Vagina (tissue), 2 donors: ENCODE results near the gene IL1RAPL2. TPM values are rescaled to one million over a fixed set of nuclear protein-coding genes. Genes with fewer than 3 reads are reported as not detected.

Source experiments
- DNase-seq, 2 donors: peaks; one replicate each; pipeline ENCODE4 v3.0.0-alpha.2; 2017; ENCODE audit errors: extremely low spot score in 2 of 2
- H3K27ac ChIP-seq: fragments of 200-600 bp; sonication (generic); one replicate; pipeline ENCODE4 v1.5.1; 2019
- H3K27me3 ChIP-seq: fragments of 200-600 bp; sonication (generic); one replicate; pipeline ENCODE4 v1.5.1; 2019
- H3K36me3 ChIP-seq, 2 donors: fragments of 200-600 bp; sonication (generic); one replicate each; pipeline ENCODE4 v1.5.1; 2017 to 2019
- H3K4me1 ChIP-seq: fragments of 200-600 bp; sonication (generic); one replicate; pipeline ENCODE4 v1.5.1; 2019
- H3K4me3 ChIP-seq, 2 donors: fragments of 200-600 bp; sonication (generic); 1 replicate in 1 of 2; 2 replicates in 1 of 2; pipeline ENCODE4 v1.5.1; 2016 to 2019
- H3K9me3 ChIP-seq: fragments of 200-600 bp; sonication (generic); one replicate; pipeline ENCODE4 v1.5.1; 2019
- POLR2A ChIP-seq, 2 donors: fragments of 450-650 bp; IDR thresholded peaks; one replicate each; pipeline ENCODE4 v1.6.1; 2017; ENCODE audit warnings: antibody characterized with exemption in 2 of 2, mild to moderate bottlenecking in 2 of 2, moderate library complexity in 2 of 2
- POLR2AphosphoS5 ChIP-seq, 2 donors: sonication (generic); formaldehyde crosslinking; IDR thresholded peaks; one replicate each; pipeline ENCODE4 v1.9.0; 2017; ENCODE audit warnings: antibody characterized with exemption in 2 of 2, mild to moderate bottlenecking in 2 of 2, low read depth in 1 of 2; ENCODE audit not compliant: insufficient read depth in 1 of 2
- intact Hi-C: fragments of 100-400 bp; cut with DNase I; formaldehyde crosslinking; loops from one replicate; pipeline ENCODE4 v1.15.1; 2023
- total RNA-seq: library from RNA; depleted of rRNA; stranded (reverse); fragments of >200 nt; gene quantifications from one replicate; pipeline ENCODE4 v1.2.3, GENCODE V29; 2016
- TF ChIP-seq, protein P1 (sequence below), 3 experiments: fragments of 450-650 bp in 2 of 3; fragments of 200-600 bp in 1 of 3; sonication (generic) in 1 of 3; IDR thresholded peaks; one replicate each; pipeline ENCODE4 v1.5.1; 2017 to 2019; ENCODE audit warnings: antibody characterized with exemption in 3 of 3, mild to moderate bottlenecking in 2 of 3, moderate library complexity in 2 of 3

IL1RAPL2 gene
- total RNA-seq, 1 donor from 2014 or later: 0.25 TPM

- no peak overlapping the region for H3K4me3 ChIP-seq
- intact Hi-C loops: no loop called here
- no peaks in the 10 kb centered on the region for H3K36me3 ChIP-seq
- DNase-seq: no peak
- no peaks in the 10 kb centered on the region for H3K9me3 ChIP-seq
- no peaks in the 10 kb centered on the region for H3K27me3 ChIP-seq
- H3K4me1 ChIP-seq: no peaks in the 10 kb centered on the region
- no peak overlapping the region for H3K27ac ChIP-seq
- TF ChIP-seq POLR2A (IDR thresholded peaks at IDR 0.05) (no peak), POLR2AphosphoS5 (IDR thresholded peaks at IDR 0.05; ENCODE audit: insufficient read depth in 1 of 2, low read depth in 1 of 2) (no peak)
- TF ChIP-seq, protein P1, sequence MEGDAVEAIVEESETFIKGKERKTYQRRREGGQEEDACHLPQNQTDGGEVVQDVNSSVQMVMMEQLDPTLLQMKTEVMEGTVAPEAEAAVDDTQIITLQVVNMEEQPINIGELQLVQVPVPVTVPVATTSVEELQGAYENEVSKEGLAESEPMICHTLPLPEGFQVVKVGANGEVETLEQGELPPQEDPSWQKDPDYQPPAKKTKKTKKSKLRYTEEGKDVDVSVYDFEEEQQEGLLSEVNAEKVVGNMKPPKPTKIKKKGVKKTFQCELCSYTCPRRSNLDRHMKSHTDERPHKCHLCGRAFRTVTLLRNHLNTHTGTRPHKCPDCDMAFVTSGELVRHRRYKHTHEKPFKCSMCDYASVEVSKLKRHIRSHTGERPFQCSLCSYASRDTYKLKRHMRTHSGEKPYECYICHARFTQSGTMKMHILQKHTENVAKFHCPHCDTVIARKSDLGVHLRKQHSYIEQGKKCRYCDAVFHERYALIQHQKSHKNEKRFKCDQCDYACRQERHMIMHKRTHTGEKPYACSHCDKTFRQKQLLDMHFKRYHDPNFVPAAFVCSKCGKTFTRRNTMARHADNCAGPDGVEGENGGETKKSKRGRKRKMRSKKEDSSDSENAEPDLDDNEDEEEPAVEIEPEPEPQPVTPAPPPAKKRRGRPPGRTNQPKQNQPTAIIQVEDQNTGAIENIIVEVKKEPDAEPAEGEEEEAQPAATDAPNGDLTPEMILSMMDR (IDR thresholded peaks at IDR 0.05): no peak
Observed at GRCh38 chrX:105477351-105477750, 911.4 kb downstream of the IL1RAPL2 start.

GRCh38 chrX:105480646-105481310 lies 914.8 kb downstream of the IL1RAPL2 start:
- no peaks in the 10 kb centered on the region for H3K4me1 ChIP-seq
- H3K9me3 ChIP-seq: no peaks in the 10 kb centered on the region
- no peak overlapping the region for H3K27ac ChIP-seq
- TF ChIP-seq POLR2A (IDR thresholded peaks at IDR 0.05) (no peak), POLR2AphosphoS5 (IDR thresholded peaks at IDR 0.05; ENCODE audit: insufficient read depth in 1 of 2, low read depth in 1 of 2) (no peak)
- TF ChIP-seq, protein P1 (IDR thresholded peaks at IDR 0.05): no peak
- no peak overlapping the region for H3K4me3 ChIP-seq
- intact Hi-C loops: no loop called here
- no peaks in the 10 kb centered on the region for H3K27me3 ChIP-seq
- no peaks in the 10 kb centered on the region for H3K36me3 ChIP-seq
- no peak for DNase-seq

GRCh38 chrX:105483011-105483410 lies 917.0 kb downstream of the IL1RAPL2 start:
- Histone ChIP-seq H3K27me3 (no peaks in the 10 kb centered on the region), H3K36me3 (no peaks in the 10 kb centered on the region), H3K4me3 (no peak overlapping the region), H3K9me3 (no peaks in the 10 kb centered on the region), H3K27ac (no peak overlapping the region), H3K4me1 (no peaks in the 10 kb centered on the region)
- intact Hi-C loops: no loop called here
- DNase-seq: no peak
- TF ChIP-seq, protein P1 (IDR thresholded peaks at IDR 0.05): no peak
- TF ChIP-seq POLR2A (IDR thresholded peaks at IDR 0.05) (no peak), POLR2AphosphoS5 (IDR thresholded peaks at IDR 0.05; ENCODE audit: insufficient read depth in 1 of 2, low read depth in 1 of 2) (no peak)

DNA sequence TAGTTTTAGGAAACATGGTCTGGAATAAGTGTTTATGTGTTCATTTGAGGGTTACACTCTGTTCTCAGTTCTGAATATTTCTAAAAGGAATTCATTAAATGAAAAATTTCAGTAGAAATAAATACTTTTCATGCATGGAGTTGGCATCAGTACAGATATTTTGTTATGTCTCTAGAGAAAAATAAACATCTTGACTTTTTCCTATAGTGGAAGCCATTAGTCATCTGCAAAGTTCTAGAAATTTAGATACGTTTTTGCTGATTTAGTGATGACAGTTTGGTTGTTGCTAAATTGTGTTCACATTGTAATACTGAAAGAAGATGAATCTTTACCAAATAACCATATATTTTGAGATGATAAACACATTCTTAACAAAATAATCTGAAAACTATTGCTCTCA lies 922.7 kb downstream of the IL1RAPL2 start:
- Histone ChIP-seq H3K27ac (no peak overlapping the region), H3K27me3 (no peaks in the 10 kb centered on the region), H3K9me3 (no peaks in the 10 kb centered on the region), H3K4me3 (no peak overlapping the region), H3K4me1 (no peaks in the 10 kb centered on the region), H3K36me3 (no peaks in the 10 kb centered on the region)
- intact Hi-C loops: no loop called here
- no peak for TF ChIP-seq POLR2AphosphoS5 (IDR thresholded peaks at IDR 0.05; ENCODE audit: insufficient read depth in 1 of 2, low read depth in 1 of 2)
- TF ChIP-seq, protein P1 (IDR thresholded peaks at IDR 0.05): no peak
- no peak for DNase-seq

GRCh38 chrX:105495376-105495775 lies 929.4 kb downstream of the IL1RAPL2 start:
- intact Hi-C loops: no loop called here
- H3K36me3 ChIP-seq: no peaks in the 10 kb centered on the region
- H3K27ac ChIP-seq: no peak overlapping the region
- H3K4me1 ChIP-seq: no peaks in the 10 kb centered on the region
- TF ChIP-seq POLR2A (IDR thresholded peaks at IDR 0.05) (no peak), POLR2AphosphoS5 (IDR thresholded peaks at IDR 0.05; ENCODE audit: insufficient read depth in 1 of 2, low read depth in 1 of 2) (no peak)
- TF ChIP-seq, protein P1 (IDR thresholded peaks at IDR 0.05): no peak
- no peaks in the 10 kb centered on the region for H3K9me3 ChIP-seq
- DNase-seq: no peak
- no peaks in the 10 kb centered on the region for H3K27me3 ChIP-seq
- H3K4me3 ChIP-seq: no peak overlapping the region
